Gastrocnemius medialis (tissue), 4 donors: ENCODE data around the gene MAPK8.

Source experiments
- POLR2A ChIP-seq, 2 donors: fragments of 450-650 bp; IDR thresholded peaks; one replicate each; pipeline ENCODE4 v1.6.1; 2017; ENCODE audit warnings: antibody characterized with exemption in 2 of 2, mild to moderate bottlenecking in 2 of 2, moderate library complexity in 2 of 2
- TF ChIP-seq, protein P1 (sequence below), 5 experiments: fragments of 450-650 bp in 3 of 5; fragments of 200-600 bp in 2 of 5; sonication (generic) in 2 of 5; IDR thresholded peaks in 4 of 5; conservative IDR thresholded peaks in 1 of 5; 1 replicate in 4 of 5; 2 replicates in 1 of 5; pipeline ENCODE4 v1.5.1; 2016 to 2019; ENCODE audit warnings: antibody characterized with exemption in 5 of 5, mild to moderate bottlenecking in 3 of 5, moderate library complexity in 3 of 5

DNA sequence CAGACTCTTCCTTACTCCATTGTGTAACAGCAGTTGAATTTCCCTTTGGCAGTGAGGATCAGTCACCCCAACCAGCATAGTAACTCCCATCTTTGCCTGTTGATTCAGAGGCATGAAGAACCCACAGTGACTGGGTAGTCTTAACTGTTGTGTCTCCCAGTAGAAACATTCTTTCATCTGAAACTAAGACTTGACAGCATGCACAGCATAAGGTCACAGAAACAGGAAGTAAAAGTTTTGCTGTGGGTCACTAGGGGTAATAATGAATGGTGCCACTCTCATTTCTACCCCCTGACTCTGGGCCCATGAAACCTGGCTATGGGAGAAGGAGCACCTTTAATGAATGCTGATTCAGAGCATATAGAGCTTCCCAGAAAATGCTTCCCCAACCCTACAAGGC is 23.6 kb upstream of the MAPK8 start:
- no peak for TF ChIP-seq POLR2A (IDR thresholded peaks at IDR 0.05)
- TF ChIP-seq, protein P1, sequence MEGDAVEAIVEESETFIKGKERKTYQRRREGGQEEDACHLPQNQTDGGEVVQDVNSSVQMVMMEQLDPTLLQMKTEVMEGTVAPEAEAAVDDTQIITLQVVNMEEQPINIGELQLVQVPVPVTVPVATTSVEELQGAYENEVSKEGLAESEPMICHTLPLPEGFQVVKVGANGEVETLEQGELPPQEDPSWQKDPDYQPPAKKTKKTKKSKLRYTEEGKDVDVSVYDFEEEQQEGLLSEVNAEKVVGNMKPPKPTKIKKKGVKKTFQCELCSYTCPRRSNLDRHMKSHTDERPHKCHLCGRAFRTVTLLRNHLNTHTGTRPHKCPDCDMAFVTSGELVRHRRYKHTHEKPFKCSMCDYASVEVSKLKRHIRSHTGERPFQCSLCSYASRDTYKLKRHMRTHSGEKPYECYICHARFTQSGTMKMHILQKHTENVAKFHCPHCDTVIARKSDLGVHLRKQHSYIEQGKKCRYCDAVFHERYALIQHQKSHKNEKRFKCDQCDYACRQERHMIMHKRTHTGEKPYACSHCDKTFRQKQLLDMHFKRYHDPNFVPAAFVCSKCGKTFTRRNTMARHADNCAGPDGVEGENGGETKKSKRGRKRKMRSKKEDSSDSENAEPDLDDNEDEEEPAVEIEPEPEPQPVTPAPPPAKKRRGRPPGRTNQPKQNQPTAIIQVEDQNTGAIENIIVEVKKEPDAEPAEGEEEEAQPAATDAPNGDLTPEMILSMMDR (IDR thresholded peaks at IDR 0.05 in 4 of 5, conservative IDR thresholded peaks at IDR 0.05 in 1 of 5) = no peak
